GM18505 (cell line): ENCODE measurements around the gene RBMS1.

Experiments
- ATAC-seq: cut with Tn5 transposase; IDR thresholded peaks from one replicate; pipeline ENCODE4 v1.9.1; 2021; ENCODE audit not compliant: unreplicated experiment
- POLR2A ChIP-seq: IDR thresholded peaks from 4 replicates; pipeline ENCODE4 v1.6.1; 2011; ENCODE audit warnings: borderline replicate concordance; ENCODE audit not compliant: insufficient read depth, insufficient read length; ENCODE audit errors: extremely low read depth

Gene RBMS1

DNA sequence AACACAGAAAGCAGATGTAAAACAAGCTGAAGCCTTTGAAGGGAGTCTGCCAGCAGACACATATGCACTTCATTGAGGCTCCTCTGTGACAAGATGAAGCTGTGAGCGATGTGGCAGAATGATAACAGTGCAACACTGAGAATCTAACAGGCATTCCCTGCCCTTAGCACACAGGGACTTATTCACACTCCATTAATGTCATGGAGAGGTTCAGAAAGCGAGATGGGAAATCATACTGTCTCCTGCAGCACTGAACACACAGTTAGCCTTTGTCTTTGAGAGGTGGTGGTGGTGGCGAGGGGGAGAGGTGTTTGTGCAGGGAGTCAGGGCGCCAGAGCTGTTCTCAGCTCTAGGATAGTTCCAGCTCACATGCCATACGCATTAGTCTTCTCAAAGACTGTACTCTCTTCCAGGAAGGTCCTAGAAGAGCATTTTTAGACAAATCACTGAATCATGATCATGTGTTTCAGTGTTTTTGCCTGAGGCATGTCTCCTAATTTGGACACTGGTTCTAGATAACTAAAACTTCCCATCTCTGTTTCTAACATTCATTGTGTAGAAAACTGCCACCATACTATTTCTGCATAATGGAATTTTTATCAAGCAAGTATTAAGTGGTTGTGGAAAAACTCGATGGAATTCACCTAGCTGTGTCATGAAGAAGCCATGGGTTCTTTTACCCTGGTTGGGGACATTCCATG, 200.1 kb downstream of the RBMS1 start:
- ATAC-seq, result no peak

DNA sequence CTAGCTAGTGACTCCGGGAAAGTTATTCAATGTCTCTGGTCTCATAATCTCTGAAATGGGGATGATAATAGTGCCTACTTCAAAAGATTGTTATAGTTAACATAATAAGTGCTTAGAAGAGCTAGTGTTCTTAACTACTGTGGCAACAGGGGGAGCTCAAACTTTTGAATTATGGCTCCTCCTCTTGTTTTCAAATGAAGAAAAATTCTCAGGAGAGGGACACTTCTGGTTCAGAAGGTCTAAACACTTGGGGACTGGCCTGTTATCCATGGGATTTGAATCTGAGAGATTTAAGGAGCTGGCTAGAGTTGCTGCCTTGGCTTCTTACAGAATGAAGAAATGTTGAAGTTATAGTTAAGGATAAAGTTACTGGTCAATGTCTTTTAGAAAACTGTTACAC, 201.4 kb downstream of the RBMS1 start:
- ATAC-seq, result no peak
- TF ChIP-seq POLR2A, result no peak

More for the DNA sequence above, 200.1 kb downstream of the RBMS1 start:
- TF ChIP-seq POLR2A, result no peak

DNA sequence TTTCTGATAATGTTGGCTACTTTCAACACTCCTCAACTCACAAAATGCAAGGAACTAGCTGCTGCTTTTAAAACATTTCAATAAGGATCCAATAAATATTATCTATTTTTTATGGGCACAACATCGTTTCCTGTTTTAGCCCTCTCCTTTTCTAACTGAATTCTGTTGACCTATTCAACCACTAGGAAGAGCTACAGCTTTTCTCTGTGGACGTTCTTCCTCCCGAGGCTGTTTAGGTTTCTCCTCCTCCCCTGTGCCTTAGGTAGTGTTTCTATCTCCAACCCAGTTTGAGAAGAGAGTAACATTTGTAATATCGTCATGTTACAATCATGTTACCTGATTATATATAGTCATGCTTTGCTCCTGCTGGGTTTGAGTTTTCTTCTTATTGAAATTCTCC, 202.2 kb downstream of the RBMS1 start:
- no peak for TF ChIP-seq POLR2A
- no peak for ATAC-seq

DNA sequence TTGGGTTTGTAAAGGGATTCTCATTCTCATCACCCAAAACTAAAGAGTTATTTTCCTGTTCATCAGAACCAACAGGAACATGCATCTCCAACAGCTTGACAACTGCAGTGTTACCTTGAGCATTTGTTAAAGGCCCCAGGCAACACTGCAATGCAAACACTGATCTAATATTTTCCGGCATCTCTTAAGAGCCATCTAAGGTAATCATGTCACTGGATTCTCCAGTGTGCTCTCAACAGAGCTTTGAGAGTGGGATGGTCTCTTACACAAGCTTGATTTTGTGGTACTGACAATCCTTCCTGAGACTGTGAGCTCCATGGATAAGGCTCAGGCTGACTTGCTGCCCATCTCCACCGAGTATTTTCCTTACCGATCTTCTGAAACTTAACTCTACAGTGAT, 203.0 kb downstream of the RBMS1 start:
- no peak for TF ChIP-seq POLR2A
- ATAC-seq, result no peak

DNA sequence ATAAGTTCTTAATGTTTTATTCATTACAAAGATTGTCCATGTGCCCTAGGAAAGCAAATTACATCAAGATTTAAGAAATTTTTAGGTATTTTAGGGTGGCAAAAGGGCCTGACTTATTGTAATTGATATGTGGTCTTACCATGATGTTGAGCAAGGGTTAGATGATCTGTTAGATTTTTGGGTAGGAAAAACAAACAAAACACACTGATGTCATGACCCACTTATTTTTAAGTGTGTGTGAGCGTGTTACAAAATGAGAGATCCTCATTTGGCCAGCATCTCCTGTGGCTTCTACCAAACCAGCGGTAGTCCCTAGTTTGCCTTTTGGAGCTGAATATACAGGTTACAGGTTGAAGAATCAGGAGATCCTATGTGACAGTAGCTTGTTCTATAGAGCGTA, 203.8 kb downstream of the RBMS1 start:
- TF ChIP-seq POLR2A, result no peak
- no peak for ATAC-seq

DNA sequence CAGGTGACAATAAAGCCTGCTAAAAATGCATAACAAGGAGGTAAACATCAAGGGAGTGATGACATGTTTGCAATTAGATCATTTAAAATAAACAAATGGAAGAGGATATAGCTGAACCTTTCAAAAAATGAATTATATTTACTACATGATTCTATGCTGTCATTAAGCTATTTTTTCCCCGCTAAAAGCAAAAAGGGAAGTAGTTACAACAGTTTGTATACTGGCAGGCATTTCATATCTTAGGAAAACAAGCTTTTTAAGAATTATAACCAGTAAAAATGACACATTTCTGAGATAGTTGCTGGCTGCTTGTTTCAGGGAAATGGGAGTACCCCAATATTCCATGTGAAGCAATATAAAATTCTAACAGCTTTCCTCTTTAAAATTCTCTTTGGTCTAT, 204.5 kb downstream of the RBMS1 start:
- no peak for TF ChIP-seq POLR2A
- no peak for ATAC-seq

DNA sequence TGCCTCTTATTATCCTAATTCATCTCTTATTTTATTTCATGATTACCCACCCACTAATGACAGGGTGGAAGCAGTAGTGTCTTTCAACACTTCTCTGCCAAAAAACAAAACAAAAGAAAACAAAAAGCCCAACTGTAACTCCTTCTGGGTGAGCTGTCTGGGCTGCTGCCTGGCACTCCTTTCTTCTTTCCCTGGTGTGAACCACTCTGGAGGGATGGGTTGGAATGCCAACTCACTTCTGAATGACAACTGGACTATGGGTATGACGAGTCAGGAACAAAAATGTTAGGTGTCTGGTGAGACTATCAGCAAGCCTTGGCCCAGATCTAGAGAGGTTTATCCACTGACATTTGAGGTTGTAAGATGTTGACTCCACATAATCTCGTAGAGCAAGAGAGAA, 205.3 kb downstream of the RBMS1 start:
- ATAC-seq, result no peak
- TF ChIP-seq POLR2A, result no peak

DNA sequence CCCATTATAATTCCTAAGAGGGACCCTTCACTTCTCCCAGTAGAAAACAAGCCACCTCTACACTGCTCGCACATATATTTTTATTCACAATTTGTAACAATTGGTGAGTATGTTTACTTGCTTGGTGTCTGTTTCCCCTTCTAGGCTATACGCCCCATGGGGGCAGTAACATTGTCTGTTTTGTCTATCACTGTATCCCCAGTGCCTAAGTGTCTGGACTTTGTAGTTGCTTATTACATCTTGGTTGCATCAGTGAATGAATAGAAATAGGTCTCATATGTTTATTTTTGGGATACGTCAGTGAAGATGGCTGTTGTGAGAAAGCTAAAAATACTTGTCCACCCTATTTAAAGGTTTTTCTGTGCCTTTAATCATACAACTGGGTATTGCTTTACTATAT, 206.1 kb downstream of the RBMS1 start:
- ATAC-seq, result no peak
- no peak for TF ChIP-seq POLR2A

DNA sequence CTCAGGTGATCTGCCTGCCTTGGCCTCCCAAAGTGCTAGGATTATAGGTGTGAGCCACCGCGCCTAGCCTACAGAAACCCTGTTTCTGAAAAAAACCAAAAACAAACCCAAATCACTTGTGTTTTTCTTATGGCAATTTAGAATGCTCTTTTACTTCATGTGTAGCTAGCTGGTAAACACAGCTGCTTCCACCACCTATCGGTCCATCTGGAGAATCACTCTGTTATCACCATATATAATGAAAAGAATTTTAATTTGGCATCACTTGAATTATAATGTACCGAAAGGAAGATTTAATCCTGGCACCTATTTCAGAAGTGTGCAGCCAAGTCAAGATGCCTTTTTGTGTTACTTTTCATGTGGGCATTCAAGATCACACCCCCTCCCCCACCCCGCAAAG, 207.1 kb downstream of the RBMS1 start:
- ATAC-seq, result no peak
- no peak for TF ChIP-seq POLR2A

DNA sequence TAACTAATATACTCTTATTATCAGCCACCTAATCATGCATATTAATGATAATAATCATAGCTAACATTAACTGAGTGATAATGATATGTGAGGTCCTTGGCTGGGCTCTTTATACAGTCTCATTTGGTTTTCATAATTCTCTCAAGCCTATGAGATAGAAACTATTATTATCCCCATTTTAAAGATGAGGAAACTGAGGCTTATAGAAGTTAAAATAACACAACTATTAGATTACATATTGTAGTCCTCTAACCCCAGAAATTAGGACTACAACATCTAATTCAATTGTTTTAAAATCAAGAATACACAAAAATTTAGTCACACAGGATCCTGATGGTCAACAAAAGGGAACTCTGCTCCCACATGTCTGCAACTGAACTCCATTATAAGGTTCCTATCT, 209.9 kb downstream of the RBMS1 start:
- ATAC-seq, result no peak
- no peak for TF ChIP-seq POLR2A

DNA sequence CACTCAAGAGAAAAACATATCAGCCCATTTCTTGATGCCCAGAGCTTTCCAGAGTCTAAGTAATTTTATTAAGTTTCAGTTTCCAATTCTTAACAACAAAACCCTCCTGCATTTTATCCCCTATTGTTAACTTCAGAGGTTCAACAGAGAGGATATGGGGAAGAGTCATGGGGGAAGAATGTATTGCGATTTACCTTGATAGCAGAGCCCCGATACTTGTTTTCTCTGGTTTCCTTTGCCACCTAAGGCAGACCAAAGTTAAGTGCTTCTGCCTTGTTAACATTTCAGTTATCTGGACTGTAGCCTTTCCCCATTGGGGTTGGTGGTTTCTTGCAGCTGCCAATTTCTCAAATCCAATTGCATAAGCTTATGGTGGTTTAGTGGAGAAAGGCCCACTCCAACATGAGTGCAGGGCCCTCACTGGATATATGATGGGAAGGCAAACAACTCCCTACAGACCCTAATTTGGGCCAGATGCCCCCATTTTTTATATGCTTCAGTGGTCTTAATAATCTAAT, 211.5 kb downstream of the RBMS1 start:
- no peak for TF ChIP-seq POLR2A
- no peak for ATAC-seq

DNA sequence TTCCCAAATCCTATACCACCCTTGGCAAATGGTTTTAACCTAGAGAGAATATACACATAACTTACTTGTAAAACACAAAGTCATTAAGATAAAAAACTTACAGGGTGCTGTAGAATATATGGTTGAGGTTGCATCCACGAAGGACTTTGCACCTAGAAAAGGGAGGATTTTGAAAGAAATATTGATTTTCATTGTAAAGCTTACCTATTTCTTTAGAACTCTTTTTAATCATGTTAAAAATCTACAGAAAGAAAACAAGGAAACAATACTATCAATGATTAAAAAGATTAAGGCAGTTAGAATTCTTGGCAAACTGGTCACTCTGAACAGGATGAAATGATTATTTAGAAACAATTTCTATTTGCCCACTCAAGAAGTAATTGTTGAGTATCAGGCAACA, 212.4 kb downstream of the RBMS1 start:
- no peak for TF ChIP-seq POLR2A
- ATAC-seq, result no peak

DNA sequence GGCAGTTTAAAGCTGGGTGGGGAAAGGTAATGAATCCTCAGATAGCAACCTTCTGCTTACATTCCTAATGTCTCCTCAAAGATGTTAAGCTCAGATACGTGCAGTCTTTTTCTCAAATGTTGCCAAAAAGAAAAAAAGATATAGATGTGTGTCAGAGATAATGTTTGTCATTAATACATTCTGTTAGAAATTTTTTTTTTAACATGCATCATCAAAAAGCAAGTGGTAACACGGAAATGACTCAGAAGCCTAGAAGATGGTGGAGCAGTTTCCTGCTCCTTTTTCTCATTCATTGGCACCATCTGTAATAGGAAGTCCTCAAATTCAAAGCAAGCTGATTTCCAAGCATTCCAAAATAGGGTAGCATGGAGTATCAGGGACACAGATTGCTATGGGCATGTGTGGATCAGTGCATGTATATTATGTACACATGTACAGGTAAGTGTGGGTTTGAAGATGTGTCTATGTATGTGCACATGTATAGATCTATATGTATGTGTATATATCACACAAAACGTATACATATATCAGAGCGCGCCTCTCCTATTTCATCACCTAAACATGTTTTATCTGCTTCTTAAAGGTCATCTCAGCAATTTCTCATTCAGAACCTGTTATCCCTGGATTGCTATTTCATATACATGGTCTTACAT, 213.7 kb downstream of the RBMS1 start:
- no peak for ATAC-seq

DNA sequence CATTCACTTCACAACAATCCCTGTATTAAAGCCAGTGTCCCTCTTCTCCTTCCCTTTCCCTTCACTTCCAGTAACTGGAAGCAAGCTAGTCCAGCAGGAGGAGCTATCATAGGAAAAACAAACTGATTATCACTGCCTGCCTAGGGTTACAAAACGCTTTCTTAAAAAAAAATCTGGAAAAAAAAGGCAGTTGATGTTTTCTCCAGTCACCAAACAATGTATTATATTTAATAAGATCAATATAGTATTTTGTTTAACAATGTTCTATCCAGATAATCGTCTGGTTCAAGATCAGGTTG, 214.8 kb downstream of the RBMS1 start:
- TF ChIP-seq POLR2A, result no peak
- no peak for ATAC-seq

More for the DNA sequence above, 213.7 kb downstream of the RBMS1 start:
- no peak for TF ChIP-seq POLR2A
